CD4-positive, alpha-beta memory T cell (primary cell): ENCODE data around the gene ROGDI. TPM values are rescaled to one million over a fixed set of nuclear protein-coding genes. Genes with fewer than 3 reads are reported as not detected.

ENCODE experiments used
- CTCF ChIA-PET: fragments of 350-600 bp; sonication (Branson Sonifier 250); formaldehyde crosslinking; loops from one replicate; lab custom pipeline; 2021; ENCODE audit warnings: inconsistent platforms; ENCODE audit not compliant: partially characterized antibody; lab: Charles Lee
- POLR2A ChIA-PET: fragments of 350-600 bp; sonication (Branson Sonifier 250); formaldehyde crosslinking; loops from one replicate; lab custom pipeline; 2021; ENCODE audit not compliant: partially characterized antibody; lab: Charles Lee
- DNase-seq, 5 donors: peaks; one replicate each; pipeline versions ENCODE4 v3.0.0 to v3.0.0-alpha.2; 2020 to 2022; ENCODE audit warnings: mixed read lengths in 1 of 5
- H3K27ac ChIP-seq: one replicate; pipeline ENCODE4 v1.7.0; 2013; ENCODE audit warnings: low read depth, low read length
- H3K27me3 ChIP-seq: 2 replicates; pipeline ENCODE4 v1.7.0; 2013; ENCODE audit warnings: mild to moderate bottlenecking, low read length, moderate library complexity; ENCODE audit not compliant: insufficient read depth
- H3K36me3 ChIP-seq: 2 replicates; pipeline ENCODE4 v1.7.0; 2013; ENCODE audit warnings: mild to moderate bottlenecking, low read length, moderate library complexity; ENCODE audit not compliant: insufficient read depth
- H3K4me1 ChIP-seq: 2 replicates; pipeline ENCODE4 v1.7.0; 2013; ENCODE audit warnings: mild to moderate bottlenecking, low read length, moderate library complexity; ENCODE audit not compliant: insufficient read depth
- H3K4me3 ChIP-seq, 2 donors: one replicate each; pipeline ENCODE4 v1.7.0; 2013; ENCODE audit warnings: low read length in 2 of 2, mild to moderate bottlenecking in 1 of 2
- H3K9me3 ChIP-seq, 2 donors: one replicate each; pipeline ENCODE4 v1.7.0; 2013; ENCODE audit warnings: low read length in 2 of 2, control low read depth in 1 of 2; ENCODE audit not compliant: control insufficient read depth in 1 of 2
- H3K27ac Mint-ChIP-seq, 7 donors: one replicate each; pipeline ENCODE4 v1.8.0; 2020 to 2021; ENCODE audit warnings: mixed read lengths in 7 of 7, mild to moderate bottlenecking in 6 of 7, inconsistent platforms in 3 of 7, moderate library complexity in 3 of 7
- H3K27me3 Mint-ChIP-seq, 2 donors: one replicate each; pipeline ENCODE4 v1.8.0; 2020 to 2021; ENCODE audit warnings: mixed read lengths in 2 of 2
- H3K36me3 Mint-ChIP-seq, 2 donors: one replicate each; pipeline ENCODE4 v1.8.0; 2020 to 2021; ENCODE audit warnings: mixed read lengths in 2 of 2, inconsistent platforms in 1 of 2, mild to moderate bottlenecking in 1 of 2
- H3K4me1 Mint-ChIP-seq, 4 donors: one replicate each; pipeline ENCODE4 v1.8.0; 2020 to 2021; ENCODE audit warnings: mixed read lengths in 4 of 4, mild to moderate bottlenecking in 1 of 4
- H3K4me3 Mint-ChIP-seq, 8 donors: one replicate each; pipeline ENCODE4 v1.8.0; 2020 to 2021; ENCODE audit warnings: mixed read lengths in 8 of 8, mild to moderate bottlenecking in 7 of 8, moderate library complexity in 6 of 8, inconsistent platforms in 3 of 8
- H3K9me3 Mint-ChIP-seq, 8 donors: one replicate each; pipeline ENCODE4 v1.8.0; 2020 to 2021; ENCODE audit warnings: mixed read lengths in 8 of 8, mild to moderate bottlenecking in 5 of 8, inconsistent platforms in 3 of 8, moderate library complexity in 1 of 8
- intact Hi-C: fragments of 100-400 bp; cut with micrococcal nuclease; formaldehyde crosslinking; loops from one replicate; pipeline ENCODE4 v1.15.1; 2023
- polyA plus RNA-seq, 2 donors: library from polyadenylated mRNA; unstranded; fragments of 300-500 nt; fragmentation: Illumina TruSeq; gene quantifications; one replicate each; pipeline ENCODE4 v1.2.3, GENCODE V29; 2021
- total RNA-seq, 2 experiments: library from RNA; stranded (reverse); gene quantifications; one replicate each; pipeline ENCODE4 v1.2.3, GENCODE V29; 2021

The ROGDI gene
- total and polyA plus RNA-seq, 4 experiments from 2014 or later: 8.6 to 19.1 (median 9.8) TPM

GRCh38 chr16:4767872-4768548, 34.4 kb downstream of the ROGDI start:
- Histone ChIP-seq H3K4me3 (peak overlapping the region; percentile 85 to 96), H3K9me3 (no peaks in the 10 kb centered on the region), H3K36me3 (peaks cover 8% of the 10 kb centered on the region), H3K27ac (peak overlapping the region; percentile 59), H3K4me1 (peaks cover 32% of the 10 kb centered on the region), H3K27me3 (no peaks in the 10 kb centered on the region)
- Mint-ChIP-seq H3K4me3 (peak overlapping the region; percentile 92 to 94 (median 94)), H3K4me1 (peaks cover 16 to 47% (median 35%) of the 10 kb centered on the region in 4 donors), H3K27me3 (no peaks in the 10 kb centered on the region), H3K36me3 (peaks cover 0 to 20% of the 10 kb centered on the region in 2 donors), H3K27ac (peak overlapping the region; percentile 92 to 98 (median 96)), H3K9me3 (peaks cover 0 to 2% (median 0%) of the 10 kb centered on the region in 8 donors)
- intact Hi-C loops: loop anchor here (1.0 to 2.0 kb wide), 5 partner anchors 34 to 152 kb away; partner anchors contain the start of genes ANKS3, DNAAF8, GLYR1 and MGRN1
- CTCF ChIA-PET: interaction anchor here (1.0 kb wide), 1 partner anchor 118 kb away, joined by 3 read pairs; no protein-coding TSS in a partner anchor
- POLR2A ChIA-PET: interaction anchor here (0.7 to 5.0 kb wide), 14 partner anchors 10 to 460 kb away, joined by 3 to 72 read pairs (median 6); partner anchors contain the start of genes ANKS3, CORO7, DNAAF8 and GLYR1
- peak in 1 of 5 donors; percentile 8 for DNase-seq

GRCh38 chr16:4766875-4767628, 35.4 kb downstream of the ROGDI start, which contains the start of gene ZNF500:
TSS of gene ZNF500 (minus strand) at chr16:4767162. CDS start at chr16:4765978, 1,184 bp downstream.
- CTCF ChIA-PET: interaction anchor here (0.5 kb wide), 1 partner anchor 19 kb away, joined by 3 read pairs; no protein-coding TSS in a partner anchor
- Histone ChIP-seq H3K4me3 (peak within 1 kb of the TSS; percentile 94 to 96), H3K27ac (peak within 1 kb of the TSS; percentile 79), H3K36me3 (peaks cover 9% of the 10 kb centered on the region), H3K9me3 (no peaks in the 10 kb centered on the region), H3K27me3 (no peaks in the 10 kb centered on the region), H3K4me1 (peaks cover 32% of the 10 kb centered on the region)
- intact Hi-C loops: loop anchor here (1.0 to 2.0 kb wide), 3 partner anchors 33 to 151 kb away; partner anchors contain the start of genes ANKS3, DNAAF8 and MGRN1
- no peaks in the 10 kb centered on the region for H3K27me3 Mint-ChIP-seq
- H3K27ac Mint-ChIP-seq: peak within 1 kb of the TSS; percentile 89 to 98 (median 94)
- POLR2A ChIA-PET: interaction anchor here (0.6 to 5.0 kb wide), 13 partner anchors 19 to 291 kb away, joined by 3 to 72 read pairs (median 5); partner anchors contain the start of genes ANKS3, DNAAF8, GLYR1 and HMOX2
- H3K4me1 Mint-ChIP-seq: peaks cover 16 to 50% (median 35%) of the 10 kb centered on the region in 4 donors
- H3K9me3 Mint-ChIP-seq: peaks cover 0 to 2% (median 0%) of the 10 kb centered on the region in 8 donors
- DNase-seq: peak; percentile 90 to 93 (median 93)
- H3K4me3 Mint-ChIP-seq: peak within 1 kb of the TSS; percentile 92 to 95 (median 94)
- H3K36me3 Mint-ChIP-seq: peaks cover 0 to 28% of the 10 kb centered on the region in 2 donors

- H3K27me3 Mint-ChIP-seq: no peaks in the 10 kb centered on the region
- Histone ChIP-seq H3K27me3 (no peaks in the 10 kb centered on the region), H3K4me3 (peak overlapping the region; percentile 39 to 94), H3K27ac (peak overlapping the region; percentile 79), H3K36me3 (peaks cover 15% of the 10 kb centered on the region), H3K9me3 (no peaks in the 10 kb centered on the region), H3K4me1 (peaks cover 32% of the 10 kb centered on the region)
- H3K27ac Mint-ChIP-seq: peak overlapping the region; percentile 68 to 92 (median 89)
- intact Hi-C loops: loop anchor here (2.0 kb wide), 1 partner anchor 141 kb away; the partner anchor contains the start of gene MGRN1
- ChIA-PET CTCF (no interaction called here), POLR2A (interaction anchor here (0.6 to 5.0 kb wide), 10 partner anchors 32 to 686 kb away, joined by 3 to 72 read pairs (median 8); partner anchors contain the start of genes ANKS3, DNAAF8, GLYR1 and HMOX2)
- peaks cover 16 to 50% (median 35%) of the 10 kb centered on the region in 4 donors for H3K4me1 Mint-ChIP-seq
- DNase-seq: no peak
- peaks cover 0 to 34% of the 10 kb centered on the region in 2 donors for H3K36me3 Mint-ChIP-seq
- H3K4me3 Mint-ChIP-seq: peak overlapping the region; percentile 83 to 94 (median 86)
- peaks cover 0 to 2% (median 0%) of the 10 kb centered on the region in 8 donors for H3K9me3 Mint-ChIP-seq
Measured at GRCh38 chr16:4765511-4766474, 36.6 kb downstream of the ROGDI start.

- Mint-ChIP-seq H3K27me3 (no peaks in the 10 kb centered on the region), H3K27ac (peak overlapping the region in 1 of 7 donors; percentile 60), H3K9me3 (no peaks in the 10 kb centered on the region), H3K36me3 (peaks cover 7 to 50% of the 10 kb centered on the region in 2 donors), H3K4me3 (peak overlapping the region in 1 of 8 donors; percentile 31), H3K4me1 (peaks cover 13 to 41% (median 25%) of the 10 kb centered on the region in 4 donors)
- intact Hi-C loops: no loop called here
- Histone ChIP-seq H3K4me1 (peaks cover 29% of the 10 kb centered on the region), H3K4me3 (no peak overlapping the region), H3K36me3 (peaks cover 29% of the 10 kb centered on the region), H3K27me3 (no peaks in the 10 kb centered on the region), H3K27ac (no peak overlapping the region), H3K9me3 (no peaks in the 10 kb centered on the region)
- POLR2A ChIA-PET: interaction anchor here (1.6 kb wide), 1 partner anchor 39 kb away, joined by 4 read pairs; the partner anchor contains the start of gene ROGDI
- CTCF ChIA-PET: interaction anchor here (0.5 to 0.7 kb wide), 2 partner anchors 16 to 127 kb away, joined by 3 read pairs; no protein-coding TSS in a partner anchor
- no peak for DNase-seq
Measured at GRCh38 chr16:4763791-4764190, 38.6 kb downstream of the ROGDI start.

- H3K27me3 Mint-ChIP-seq: no peaks in the 10 kb centered on the region
- no peak overlapping the region for H3K27ac ChIP-seq
- ChIA-PET POLR2A (interaction anchor here (1.2 kb wide), 1 partner anchor 41 kb away, joined by 4 read pairs; the partner anchor contains the start of gene ROGDI), CTCF (no interaction called here)
- no peak overlapping the region for H3K4me3 ChIP-seq
- peak overlapping the region in 2 of 7 donors; percentile 35 to 62 for H3K27ac Mint-ChIP-seq
- peaks cover 16% of the 10 kb centered on the region for H3K4me1 ChIP-seq
- H3K36me3 ChIP-seq: peaks cover 38% of the 10 kb centered on the region
- H3K27me3 ChIP-seq: no peaks in the 10 kb centered on the region
- peaks cover 10 to 27% (median 15%) of the 10 kb centered on the region in 4 donors for H3K4me1 Mint-ChIP-seq
- intact Hi-C loops: no loop called here
- no peaks in the 10 kb centered on the region for H3K9me3 Mint-ChIP-seq
- H3K9me3 ChIP-seq: no peaks in the 10 kb centered on the region
- no peak overlapping the region for H3K4me3 Mint-ChIP-seq
- no peak for DNase-seq
- peaks cover 12 to 56% of the 10 kb centered on the region in 2 donors for H3K36me3 Mint-ChIP-seq
Measured at GRCh38 chr16:4762205-4762604, 40.2 kb downstream of the ROGDI start.
